ENCODE data around the gene GLT6D1.

GLT6D1 gene

DNA sequence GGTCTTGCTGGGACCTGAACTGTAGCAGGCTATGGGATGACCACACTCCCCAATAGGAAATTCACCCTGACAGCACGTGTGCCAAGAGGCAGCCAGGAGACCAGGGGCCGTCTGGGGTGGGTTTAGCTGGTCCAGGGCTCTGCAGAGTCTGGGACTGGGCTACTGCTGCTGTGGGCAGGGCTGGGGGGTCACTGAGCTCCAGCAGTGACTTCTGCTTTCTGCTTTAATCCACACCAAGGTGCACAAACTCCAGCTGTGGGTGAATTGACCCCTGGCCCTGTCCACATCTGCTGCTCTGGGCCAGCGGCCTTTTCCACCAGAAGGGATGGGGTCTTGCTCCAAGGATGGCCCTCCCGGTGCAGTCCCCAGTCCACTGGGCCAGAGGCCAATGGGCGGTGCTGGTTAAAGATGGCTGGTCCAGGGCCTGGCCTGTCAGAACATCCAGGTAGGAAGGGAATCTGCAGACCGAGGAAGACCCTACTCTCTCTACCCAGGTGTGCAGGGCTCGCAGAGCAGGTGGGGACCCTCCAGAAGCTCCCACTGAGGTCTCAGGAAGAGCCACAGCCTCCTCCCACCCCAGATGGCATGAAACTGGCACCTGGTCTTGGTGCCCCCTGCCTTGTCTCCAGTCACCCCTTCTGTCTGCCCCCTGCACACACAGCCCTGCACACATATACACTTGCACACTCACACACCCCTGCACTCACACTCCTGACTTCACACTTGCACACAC is 28.0 kb downstream of the GLT6D1 start:
- peaks cover 21% of the 10 kb centered on the region; the same call in 1 of the 2 replicates for H3K9me3 ChIP-seq (ENCODE audit: insufficient read depth, low read length)
- no peak overlapping the region for H3K9ac ChIP-seq (ENCODE audit: insufficient read length, low read depth)
- DNase-seq (ENCODE audit: low read depth, low spot score), result no peak
- peaks cover 10% of the 10 kb centered on the region for H3K4me1 ChIP-seq (ENCODE audit: insufficient read depth, insufficient read length)
- TF ChIP-seq YY1 (IDR thresholded peaks at IDR 0.05; ENCODE audit: insufficient read depth, insufficient read length), result no peak
- no peak for TF ChIP-seq SUZ12 (IDR thresholded peaks at IDR 0.05; ENCODE audit: extremely low read depth, insufficient read depth, insufficient read length)
- no peak for TF ChIP-seq ZNF274 (IDR thresholded peaks at IDR 0.05; ENCODE audit: low read depth, low read length)
- H3K4me3 ChIP-seq (ENCODE audit: insufficient read length, low read depth), result no peak overlapping the region
- H3K36me3 ChIP-seq (ENCODE audit: insufficient read depth, insufficient read length, low read length), result no peaks in the 10 kb centered on the region
- no peaks in the 10 kb centered on the region for H3K27me3 ChIP-seq (ENCODE audit: insufficient read depth, insufficient read length)

DNA sequence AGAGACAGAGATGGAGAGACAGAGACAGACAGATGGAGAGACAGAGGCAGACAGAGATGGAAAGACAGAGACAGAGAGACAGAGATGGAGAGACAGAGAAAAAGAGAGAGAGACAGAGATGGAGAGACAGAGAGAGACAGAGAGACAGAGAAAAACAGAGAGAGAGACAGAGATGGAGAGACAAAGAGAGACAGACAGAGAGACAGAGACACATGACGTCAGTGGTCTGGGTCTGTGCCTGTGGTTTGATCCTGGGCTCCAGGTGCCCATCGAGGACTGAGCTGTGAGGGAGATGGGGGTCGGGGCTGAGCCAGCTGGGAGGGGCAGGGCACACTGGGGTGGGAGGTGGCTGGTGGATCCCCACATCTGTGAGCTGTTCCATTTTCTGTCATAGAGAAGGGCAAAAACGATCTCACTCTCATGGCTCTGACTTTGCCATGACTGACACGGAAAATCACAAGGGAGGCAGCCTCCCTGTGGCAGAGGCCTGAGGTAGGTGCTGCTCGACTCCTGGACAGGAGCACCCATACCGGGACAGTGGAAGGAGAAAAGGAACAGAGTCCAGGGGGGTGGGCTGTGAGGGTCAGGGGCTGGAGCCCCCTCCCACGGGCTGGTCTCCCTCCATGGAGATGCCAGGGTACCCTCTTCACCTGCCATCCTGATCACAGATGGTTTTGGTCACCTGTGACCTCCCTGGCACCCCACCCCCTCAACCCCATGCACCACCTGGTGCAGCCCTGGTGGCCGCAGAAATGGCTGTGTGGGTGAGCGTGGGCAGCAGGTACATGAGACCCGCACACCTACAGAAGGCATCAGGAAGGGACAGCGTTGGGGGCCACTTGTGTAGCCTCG is 28.8 kb downstream of the GLT6D1 start:
- no peak for DNase-seq (ENCODE audit: low read depth, low spot score)
- Histone ChIP-seq H3K9me3 (ENCODE audit: insufficient read depth, low read length) (peaks cover 21% of the 10 kb centered on the region; the same call in 1 of the 2 replicates), H3K4me1 (ENCODE audit: insufficient read depth, insufficient read length) (peaks cover 12% of the 10 kb centered on the region), H3K4me3 (ENCODE audit: insufficient read length, low read depth) (no peak overlapping the region), H3K9ac (ENCODE audit: insufficient read length, low read depth) (no peak overlapping the region), H3K36me3 (ENCODE audit: insufficient read depth, insufficient read length, low read length) (no peaks in the 10 kb centered on the region), H3K27me3 (ENCODE audit: insufficient read depth, insufficient read length) (no peaks in the 10 kb centered on the region)
- no peak for TF ChIP-seq ZNF274 (IDR thresholded peaks at IDR 0.05; ENCODE audit: low read depth, low read length)
- no peak for TF ChIP-seq YY1 (IDR thresholded peaks at IDR 0.05; ENCODE audit: insufficient read depth, insufficient read length)
- TF ChIP-seq SUZ12 (IDR thresholded peaks at IDR 0.05; ENCODE audit: extremely low read depth, insufficient read depth, insufficient read length), result no peak

DNA sequence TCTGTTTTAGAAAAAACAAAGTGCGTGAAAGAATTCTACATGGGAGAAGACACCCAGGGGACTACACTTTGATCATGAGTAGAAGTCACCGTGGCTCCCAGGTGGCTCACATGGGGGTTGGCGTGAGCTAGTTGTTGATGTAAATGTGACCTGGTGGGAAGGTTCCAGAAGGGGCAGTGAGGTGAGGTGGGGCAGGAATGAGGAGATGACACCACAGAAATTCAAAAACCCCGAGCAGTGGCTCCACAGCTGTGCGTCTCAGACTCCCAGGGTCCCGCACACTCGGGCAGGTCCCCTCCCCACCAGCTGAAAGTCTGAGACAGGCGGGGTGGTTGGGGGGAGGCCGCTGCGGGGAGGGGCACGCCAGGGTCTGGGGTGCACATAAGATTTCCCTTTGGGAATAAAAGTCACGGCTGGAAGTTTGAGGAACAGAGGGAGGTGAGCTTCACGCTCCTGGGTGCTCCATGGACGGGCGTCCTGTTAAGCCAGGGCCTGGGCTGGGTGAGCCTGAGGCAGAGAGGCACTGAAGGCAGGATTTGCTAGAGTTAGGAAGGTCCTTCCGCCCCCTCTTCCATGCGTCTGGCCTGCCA is 29.9 kb downstream of the GLT6D1 start:
- peaks cover 21% of the 10 kb centered on the region; the same call in 1 of the 2 replicates for H3K9me3 ChIP-seq (ENCODE audit: insufficient read depth, low read length)
- peaks cover 11% of the 10 kb centered on the region for H3K4me1 ChIP-seq (ENCODE audit: insufficient read depth, insufficient read length)
- TF ChIP-seq SUZ12 (IDR thresholded peaks at IDR 0.05; ENCODE audit: extremely low read depth, insufficient read depth, insufficient read length) (no peak), YY1 (IDR thresholded peaks at IDR 0.05; ENCODE audit: insufficient read depth, insufficient read length) (no peak), ZNF274 (IDR thresholded peaks at IDR 0.05; ENCODE audit: low read depth, low read length) (no peak)
- no peak overlapping the region for H3K4me3 ChIP-seq (ENCODE audit: insufficient read length, low read depth)
- H3K36me3 ChIP-seq (ENCODE audit: insufficient read depth, insufficient read length, low read length), result no peaks in the 10 kb centered on the region
- no peak for DNase-seq (ENCODE audit: low read depth, low spot score)
- H3K9ac ChIP-seq (ENCODE audit: insufficient read length, low read depth), result no peak overlapping the region
- no peaks in the 10 kb centered on the region for H3K27me3 ChIP-seq (ENCODE audit: insufficient read depth, insufficient read length)

DNA sequence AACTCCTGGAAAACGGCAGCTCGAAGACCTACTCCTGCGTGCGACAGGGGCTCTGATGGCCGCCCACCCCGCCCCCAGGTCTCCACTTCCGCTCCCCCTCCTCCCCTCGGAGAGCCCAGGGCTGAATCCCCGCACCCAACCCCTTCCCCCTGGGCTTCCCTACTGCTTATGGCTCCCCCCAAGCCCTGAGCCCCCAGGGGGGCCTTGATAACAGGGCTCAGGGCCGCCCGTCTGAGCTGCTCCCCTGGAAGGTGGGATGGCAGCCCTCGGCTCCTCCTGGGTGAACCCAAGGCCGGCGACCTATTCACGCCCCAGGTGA is 30.4 kb downstream of the GLT6D1 start:
- no peak for TF ChIP-seq YY1 (IDR thresholded peaks at IDR 0.05; ENCODE audit: insufficient read depth, insufficient read length)
- TF ChIP-seq ZNF274 (IDR thresholded peaks at IDR 0.05; ENCODE audit: low read depth, low read length), result no peak
- TF ChIP-seq SUZ12 (IDR thresholded peaks at IDR 0.05; ENCODE audit: extremely low read depth, insufficient read depth, insufficient read length), result no peak
- no peak overlapping the region for H3K4me3 ChIP-seq (ENCODE audit: insufficient read length, low read depth)
- H3K4me1 ChIP-seq (ENCODE audit: insufficient read depth, insufficient read length), result peaks cover 14% of the 10 kb centered on the region
- peaks cover 21% of the 10 kb centered on the region; the same call in 1 of the 2 replicates for H3K9me3 ChIP-seq (ENCODE audit: insufficient read depth, low read length)
- H3K9ac ChIP-seq (ENCODE audit: insufficient read length, low read depth), result no peak overlapping the region
- no peaks in the 10 kb centered on the region for H3K36me3 ChIP-seq (ENCODE audit: insufficient read depth, insufficient read length, low read length)
- DNase-seq (ENCODE audit: low read depth, low spot score), result no peak
- no peaks in the 10 kb centered on the region for H3K27me3 ChIP-seq (ENCODE audit: insufficient read depth, insufficient read length)

DNA sequence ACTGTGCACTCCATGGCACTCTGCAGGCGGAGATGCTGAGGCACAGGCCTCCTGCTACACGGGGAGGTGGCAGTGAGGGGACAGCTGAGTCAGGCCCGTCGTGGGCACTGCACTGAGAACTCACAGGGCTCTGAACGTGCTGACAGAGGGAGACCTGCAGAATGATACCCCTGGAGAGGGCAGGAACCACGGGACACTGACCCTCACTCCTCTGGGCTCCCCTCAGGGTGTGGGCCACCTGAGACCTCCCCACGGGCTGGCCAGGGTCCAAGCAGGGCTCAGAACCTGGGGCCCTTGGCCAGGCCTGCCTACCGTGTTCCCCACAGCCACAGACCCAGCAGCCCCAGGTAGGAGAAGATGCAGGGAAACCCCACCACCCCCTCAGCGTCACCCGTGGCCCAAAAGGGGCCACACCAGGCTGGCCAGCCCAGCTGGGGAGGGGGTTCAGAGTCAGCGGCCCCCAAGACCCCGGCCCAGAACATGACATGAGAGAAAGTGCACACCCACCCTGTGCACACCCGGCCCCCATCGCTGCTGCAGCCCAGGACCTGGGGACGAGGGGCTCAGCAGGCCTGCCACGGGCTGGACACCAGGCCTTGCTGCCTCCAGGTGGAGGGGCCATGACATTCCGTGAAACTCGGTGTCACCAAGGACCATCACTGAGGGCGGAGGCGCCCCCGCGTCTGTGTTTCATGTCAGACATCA is 30.9 kb downstream of the GLT6D1 start:
- Histone ChIP-seq H3K9ac (ENCODE audit: insufficient read length, low read depth) (no peak overlapping the region), H3K27me3 (ENCODE audit: insufficient read depth, insufficient read length) (no peaks in the 10 kb centered on the region), H3K4me3 (ENCODE audit: insufficient read length, low read depth) (no peak overlapping the region), H3K9me3 (ENCODE audit: insufficient read depth, low read length) (peaks cover 21% of the 10 kb centered on the region; the same call in 1 of the 2 replicates), H3K4me1 (ENCODE audit: insufficient read depth, insufficient read length) (peaks cover 13% of the 10 kb centered on the region), H3K36me3 (ENCODE audit: insufficient read depth, insufficient read length, low read length) (no peaks in the 10 kb centered on the region)
- TF ChIP-seq ZNF274 (IDR thresholded peaks at IDR 0.05; ENCODE audit: low read depth, low read length), result no peak
- TF ChIP-seq SUZ12 (IDR thresholded peaks at IDR 0.05; ENCODE audit: extremely low read depth, insufficient read depth, insufficient read length), result no peak
- no peak for TF ChIP-seq YY1 (IDR thresholded peaks at IDR 0.05; ENCODE audit: insufficient read depth, insufficient read length)
- no peak for DNase-seq (ENCODE audit: low read depth, low spot score)

DNA sequence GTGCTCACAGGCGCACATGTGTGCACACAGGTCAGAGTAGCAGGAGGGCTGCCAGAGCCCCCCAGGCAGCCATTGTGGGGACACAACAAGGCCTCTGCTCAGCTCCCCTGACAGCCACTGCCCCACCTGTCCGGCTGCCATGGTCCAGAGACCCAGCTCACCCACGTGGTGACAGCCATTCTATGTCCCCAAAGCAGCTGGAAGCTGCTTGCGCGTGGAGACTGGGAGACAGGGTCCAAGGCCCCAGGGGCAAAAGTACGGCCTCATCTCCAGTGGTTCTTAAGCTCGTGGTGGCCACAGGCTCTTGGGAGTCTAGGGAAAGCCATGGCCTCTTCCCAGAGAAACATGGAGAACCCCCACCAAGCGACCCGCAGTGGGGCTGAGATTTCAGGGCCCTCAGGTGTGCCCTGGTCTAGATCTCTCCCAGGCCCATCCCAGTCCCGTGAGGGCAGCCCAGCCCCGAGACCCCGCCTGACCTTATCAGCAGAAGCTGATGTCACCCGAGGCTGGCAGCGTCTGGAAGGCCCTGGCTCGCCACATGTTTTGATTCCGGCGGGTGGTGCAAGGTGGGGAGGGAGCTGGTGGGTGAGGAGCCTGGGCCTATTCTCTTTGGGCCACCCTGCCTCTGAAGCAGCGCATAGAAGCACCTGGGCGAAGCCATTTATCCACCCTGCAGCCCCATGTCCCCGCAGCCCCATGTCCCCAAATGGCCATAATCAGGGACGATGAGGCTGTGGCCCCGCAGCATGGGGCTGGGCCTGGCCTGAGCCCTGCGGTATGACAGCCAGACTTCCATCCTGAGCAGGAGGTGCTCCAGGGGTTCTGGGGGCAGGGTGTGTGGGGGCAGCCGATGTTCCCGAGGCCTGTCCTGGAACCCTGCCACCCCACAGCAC is 31.7 kb downstream of the GLT6D1 start:
- Histone ChIP-seq H3K9me3 (ENCODE audit: insufficient read depth, low read length) (peaks cover 21% of the 10 kb centered on the region; the same call in 1 of the 2 replicates), H3K4me1 (ENCODE audit: insufficient read depth, insufficient read length) (peaks cover 9% of the 10 kb centered on the region), H3K27me3 (ENCODE audit: insufficient read depth, insufficient read length) (no peaks in the 10 kb centered on the region), H3K4me3 (ENCODE audit: insufficient read length, low read depth) (no peak overlapping the region), H3K9ac (ENCODE audit: insufficient read length, low read depth) (no peak overlapping the region), H3K36me3 (ENCODE audit: insufficient read depth, insufficient read length, low read length) (no peaks in the 10 kb centered on the region)
- TF ChIP-seq ZNF274 (IDR thresholded peaks at IDR 0.05; ENCODE audit: low read depth, low read length) (no peak), YY1 (IDR thresholded peaks at IDR 0.05; ENCODE audit: insufficient read depth, insufficient read length) (no peak), SUZ12 (IDR thresholded peaks at IDR 0.05; ENCODE audit: extremely low read depth, insufficient read depth, insufficient read length) (no peak)
- no peak for DNase-seq (ENCODE audit: low read depth, low spot score)
